Left kidney (tissue), 8 donors: ENCODE data around the gene HPS6. TPM values are rescaled to one million over a fixed set of nuclear protein-coding genes. Genes with fewer than 3 reads are reported as not detected.
"Not testable (repeated sequence)": the region's sequence is repeated elsewhere in the genome, so short reads cannot be mapped to it uniquely, and the experiment has no call there.

Source experiments
- DNase-seq: peaks from one replicate; pipeline ENCODE4 v3.0.0-alpha.2; 2013
- long read RNA-seq, 8 donors: transcript quantifications; one replicate each; lab custom pipeline, GENCODE V29; 2026
- polyA plus RNA-seq: library from polyadenylated mRNA; unstranded; fragments of 120-200 nt; gene quantifications from one replicate; pipeline ENCODE4 v1.2.1, GENCODE V29; 2013; ENCODE audit not compliant: insufficient read length

Gene HPS6
- polyA plus RNA-seq = 9.4 TPM
- long read RNA-seq, donor 1, transcript HPS6-201 (1 exons, 2,649 nt) = major isoform, 17 of 17 reads
- long read RNA-seq, donor 1, partial matches to known transcripts = 0 of 17 reads
- long read RNA-seq, donor 1, other reads (novel, unspliced or antisense) = 0 of 17 reads
- long read RNA-seq, donor 2, transcript HPS6-201 (1 exons, 2,649 nt) = major isoform, 17 of 17 reads
- long read RNA-seq, donor 2, partial matches to known transcripts = 0 of 17 reads
- long read RNA-seq, donor 2, other reads (novel, unspliced or antisense) = 0 of 17 reads
- long read RNA-seq, donor 3, transcript HPS6-201 (1 exons, 2,649 nt) = major isoform, 11 of 11 reads
- long read RNA-seq, donor 3, partial matches to known transcripts = 0 of 11 reads
- long read RNA-seq, donor 3, other reads (novel, unspliced or antisense) = 0 of 11 reads
- long read RNA-seq, donor 4, transcript HPS6-201 (1 exons, 2,649 nt) = major isoform, 5 of 5 reads
- long read RNA-seq, donor 4, partial matches to known transcripts = 0 of 5 reads
- long read RNA-seq, donor 4, other reads (novel, unspliced or antisense) = 0 of 5 reads
- long read RNA-seq, donor 5, transcript HPS6-201 (1 exons, 2,649 nt) = major isoform, 20 of 20 reads
- long read RNA-seq, donor 5, partial matches to known transcripts = 0 of 20 reads
- long read RNA-seq, donor 5, other reads (novel, unspliced or antisense) = 0 of 20 reads
- long read RNA-seq, donor 6, transcript HPS6-201 (1 exons, 2,649 nt) = major isoform, 14 of 14 reads
- long read RNA-seq, donor 6, partial matches to known transcripts = 0 of 14 reads
- long read RNA-seq, donor 6, other reads (novel, unspliced or antisense) = 0 of 14 reads
- long read RNA-seq, donor 7, transcript HPS6-201 (1 exons, 2,649 nt) = major isoform, 20 of 20 reads
- long read RNA-seq, donor 7, partial matches to known transcripts = 0 of 20 reads
- long read RNA-seq, donor 7, other reads (novel, unspliced or antisense) = 0 of 20 reads
- long read RNA-seq, donor 8, transcript HPS6-201 (1 exons, 2,649 nt) = major isoform, 6 of 6 reads
- long read RNA-seq, donor 8, partial matches to known transcripts = 0 of 6 reads
- long read RNA-seq, donor 8, other reads (novel, unspliced or antisense) = 0 of 6 reads

GRCh38 chr10:102064868-102065560 is at the start of gene HPS6:
TSS of gene HPS6 (plus strand) at chr10:102065349. CDS start at chr10:102065475, 126 bp downstream.
- peak; percentile 88 for DNase-seq

DNA sequence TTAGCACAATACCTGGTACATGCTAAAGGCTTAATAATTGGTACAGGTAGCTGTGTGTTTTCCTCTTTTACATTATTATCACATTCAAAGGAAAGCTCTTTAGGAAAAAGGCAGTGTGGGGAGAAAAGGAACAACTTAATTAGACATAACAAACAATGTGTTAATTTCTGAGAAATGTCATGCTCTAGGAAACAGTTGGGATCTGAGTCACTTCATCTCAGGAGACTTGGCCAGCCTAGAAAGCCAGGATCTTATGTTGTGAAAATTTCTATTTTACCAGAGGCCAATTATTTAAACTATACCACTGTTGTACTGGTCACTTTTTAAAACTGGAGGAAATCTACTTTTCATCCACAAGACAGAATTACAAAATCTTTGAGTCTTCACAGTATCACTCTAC is 48.7 kb upstream of the HPS6 start:
- no peak for DNase-seq

- DNase-seq = no peak
These were observed 47.9 kb upstream of the HPS6 start for GRCh38 chr10:102017295-102017694.

DNA sequence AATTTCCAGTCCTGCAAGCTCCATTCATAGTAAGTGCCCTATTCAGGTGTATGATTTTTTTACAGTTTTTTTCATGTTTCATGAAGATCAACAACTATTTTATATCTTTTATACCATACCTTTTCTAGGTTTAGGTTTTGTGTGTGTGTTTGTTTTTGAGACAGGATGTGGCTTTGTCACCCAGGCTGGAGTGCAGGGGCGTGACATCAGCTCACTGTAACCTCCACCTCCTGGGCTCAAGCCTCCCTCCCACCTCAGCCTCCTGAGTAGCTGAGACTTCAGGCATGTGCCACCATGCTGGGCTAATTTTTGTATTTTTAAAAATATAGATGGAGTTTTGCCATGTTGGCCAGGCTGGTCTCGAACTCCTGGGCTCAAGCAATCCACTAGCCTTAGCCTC is 44.2 kb upstream of the HPS6 start:
- DNase-seq = no peak

- no peak for DNase-seq
These were observed 40.4 kb upstream of the HPS6 start for GRCh38 chr10:102024799-102025198.

GRCh38 chr10:102027261-102027660 is 37.9 kb upstream of the HPS6 start:
- no peak for DNase-seq

DNA sequence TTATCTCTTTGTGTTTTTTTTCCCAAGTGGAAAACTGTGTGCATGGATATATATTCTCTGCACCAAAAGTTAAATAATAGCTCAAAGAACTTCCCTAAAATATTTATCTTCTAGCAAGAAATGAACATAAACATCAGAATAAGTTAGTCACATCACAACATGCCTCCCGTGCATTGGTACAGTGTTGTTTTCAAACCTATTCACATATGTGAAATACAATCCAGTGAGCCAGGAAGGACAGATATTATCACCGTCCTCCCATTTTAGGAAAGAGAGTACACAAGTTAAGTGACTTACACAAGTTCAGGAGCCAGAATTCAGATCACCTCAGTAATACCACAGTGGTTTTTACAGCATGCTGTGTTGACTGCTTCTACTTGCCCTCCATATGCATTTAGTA is 31.4 kb upstream of the HPS6 start:
- DNase-seq = no peak

GRCh38 chr10:102035807-102036206 is 29.3 kb upstream of the HPS6 start:
- DNase-seq = not testable (repeated sequence)

DNA sequence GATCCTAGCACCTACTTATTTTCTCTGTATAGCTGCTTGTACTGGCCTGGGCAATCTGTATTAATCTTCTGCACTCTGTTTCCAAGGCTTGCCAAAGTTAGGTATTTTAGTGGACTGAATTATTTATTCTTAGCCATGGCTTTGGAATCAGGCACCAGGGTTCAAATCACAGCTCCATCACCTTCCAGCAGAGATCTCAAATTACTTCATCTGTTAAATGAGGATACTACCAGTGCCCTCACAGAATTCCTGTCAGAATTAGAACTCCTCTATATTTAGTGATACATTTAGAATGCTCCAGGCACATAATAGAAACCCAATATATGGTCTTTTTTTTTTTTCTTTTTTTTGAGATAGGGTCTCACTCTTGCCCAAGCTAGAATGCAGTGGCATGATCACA is 26.7 kb upstream of the HPS6 start:
- DNase-seq = no peak

DNA sequence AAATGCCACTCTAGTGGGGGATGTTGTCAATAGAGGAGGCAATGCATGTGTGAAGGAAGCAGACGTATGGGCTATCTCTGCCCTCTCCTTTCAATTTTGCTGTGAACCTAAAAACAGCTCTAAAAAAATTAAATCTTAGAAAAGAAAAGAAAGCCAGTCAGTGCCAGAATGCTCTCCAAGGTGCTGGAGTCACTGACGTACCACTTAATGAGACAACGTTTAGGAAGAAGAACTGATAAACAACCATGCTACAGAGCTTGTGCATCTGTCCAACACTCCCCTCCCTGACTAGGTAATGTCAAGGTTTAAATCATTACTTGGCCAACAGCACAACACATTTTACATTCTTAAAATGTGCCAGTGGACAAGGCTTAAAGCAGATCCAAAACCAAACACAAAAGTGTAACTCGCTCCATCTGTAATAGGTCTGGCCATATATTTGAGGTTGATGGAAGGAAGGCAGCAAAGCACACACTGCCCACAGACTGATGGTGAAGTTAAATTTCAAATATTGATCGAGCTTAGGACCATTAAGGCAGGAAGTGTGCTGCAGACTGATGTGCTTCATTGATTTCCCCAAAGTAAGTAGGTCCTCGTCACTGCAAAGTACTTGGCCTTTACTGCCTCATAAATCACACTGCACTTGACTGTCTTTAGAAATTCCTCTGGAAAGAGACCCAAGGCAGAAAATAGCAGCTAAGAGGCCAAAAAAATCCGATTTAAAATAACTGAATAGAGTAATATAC is 24.7 kb upstream of the HPS6 start:
- DNase-seq = peak; percentile 30

GRCh38 chr10:102045292-102045691 is 19.9 kb upstream of the HPS6 start:
- DNase-seq = no peak

- DNase-seq = no peak
These were observed 19.1 kb upstream of the HPS6 start for GRCh38 chr10:102046095-102046494.

DNA sequence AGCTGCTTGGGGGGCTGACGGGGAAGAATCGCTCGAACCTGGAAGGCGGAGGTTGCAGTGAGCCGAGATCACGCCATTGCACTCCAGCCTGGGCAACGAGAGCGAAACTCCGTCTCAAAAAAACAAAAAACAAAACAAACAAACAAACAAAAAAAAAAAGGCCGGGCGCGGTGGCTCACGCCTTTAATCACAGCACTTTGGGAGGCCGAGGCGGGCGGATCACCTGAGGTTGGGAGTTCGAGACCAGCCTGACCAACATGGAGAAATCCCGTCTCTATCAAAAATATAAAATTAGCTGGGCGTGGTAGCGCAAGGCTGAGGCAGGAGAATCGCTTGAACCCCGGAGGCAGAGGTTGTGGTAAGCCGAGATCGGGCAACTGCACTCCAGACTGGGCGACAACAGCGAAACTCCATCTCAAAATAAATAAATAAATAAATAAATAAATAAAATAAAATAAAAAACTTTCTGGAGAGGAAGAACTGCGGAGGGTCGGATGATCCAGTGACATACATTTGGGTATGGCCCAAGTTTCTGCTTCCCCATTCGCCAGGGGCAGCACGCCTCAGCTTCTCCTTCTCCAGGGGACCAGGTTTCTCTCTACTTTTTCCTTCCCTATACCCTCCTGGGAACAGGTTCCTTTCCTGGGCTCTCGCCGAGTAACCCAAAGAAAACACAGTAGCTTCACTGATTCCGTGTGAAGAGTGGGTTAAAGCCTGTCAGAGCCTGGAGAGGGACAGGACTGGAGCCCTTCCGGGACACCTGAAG is 10.1 kb upstream of the HPS6 start:
- peak; percentile 24 for DNase-seq

GRCh38 chr10:102055647-102056419 is 9.3 kb upstream of the HPS6 start, which contains the start of gene ARMH3:
TSS of gene ARMH3 (minus strand) at chr10:102056173. CDS start at chr10:102040114, 16,059 bp downstream.
- peak; percentile 96 for DNase-seq

DNA sequence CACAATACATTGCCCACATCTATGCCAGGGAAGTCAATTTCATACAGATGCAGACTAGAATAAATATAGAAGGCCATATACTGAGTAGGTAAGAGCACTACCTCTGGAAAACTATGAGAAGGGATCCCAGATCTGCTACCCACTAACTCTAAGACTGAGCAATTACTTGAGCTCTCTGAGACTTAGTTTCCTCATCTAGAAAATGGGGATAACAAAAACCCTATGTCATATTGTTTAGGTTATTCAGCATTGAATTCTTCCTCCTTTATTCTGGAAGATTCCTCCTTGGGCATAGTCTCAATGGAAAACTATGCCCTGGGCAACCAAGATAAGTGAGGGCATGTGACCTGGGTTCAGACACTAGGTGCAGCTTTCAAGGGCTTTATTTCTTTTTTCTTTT is 5.2 kb upstream of the HPS6 start:
- no peak for DNase-seq

DNA sequence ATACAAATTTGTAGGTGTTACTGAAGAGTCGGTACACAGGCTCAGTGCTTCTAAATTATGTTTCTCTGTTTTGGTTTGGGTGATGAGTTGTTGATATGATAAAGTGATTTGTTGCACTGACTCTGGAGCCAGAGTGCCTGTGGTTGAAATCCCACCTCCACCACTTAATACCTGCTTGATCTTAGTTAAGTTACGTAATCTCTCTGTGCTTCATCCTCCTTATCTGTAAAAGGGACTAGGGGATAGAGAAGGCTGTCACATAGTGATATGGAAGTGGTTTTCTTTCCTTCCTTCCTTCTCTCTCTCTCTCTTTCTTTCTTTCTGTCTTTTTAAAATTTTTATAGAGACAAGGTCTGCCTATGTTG is 664 bp upstream of the HPS6 start:
- DNase-seq = no peak

DNA sequence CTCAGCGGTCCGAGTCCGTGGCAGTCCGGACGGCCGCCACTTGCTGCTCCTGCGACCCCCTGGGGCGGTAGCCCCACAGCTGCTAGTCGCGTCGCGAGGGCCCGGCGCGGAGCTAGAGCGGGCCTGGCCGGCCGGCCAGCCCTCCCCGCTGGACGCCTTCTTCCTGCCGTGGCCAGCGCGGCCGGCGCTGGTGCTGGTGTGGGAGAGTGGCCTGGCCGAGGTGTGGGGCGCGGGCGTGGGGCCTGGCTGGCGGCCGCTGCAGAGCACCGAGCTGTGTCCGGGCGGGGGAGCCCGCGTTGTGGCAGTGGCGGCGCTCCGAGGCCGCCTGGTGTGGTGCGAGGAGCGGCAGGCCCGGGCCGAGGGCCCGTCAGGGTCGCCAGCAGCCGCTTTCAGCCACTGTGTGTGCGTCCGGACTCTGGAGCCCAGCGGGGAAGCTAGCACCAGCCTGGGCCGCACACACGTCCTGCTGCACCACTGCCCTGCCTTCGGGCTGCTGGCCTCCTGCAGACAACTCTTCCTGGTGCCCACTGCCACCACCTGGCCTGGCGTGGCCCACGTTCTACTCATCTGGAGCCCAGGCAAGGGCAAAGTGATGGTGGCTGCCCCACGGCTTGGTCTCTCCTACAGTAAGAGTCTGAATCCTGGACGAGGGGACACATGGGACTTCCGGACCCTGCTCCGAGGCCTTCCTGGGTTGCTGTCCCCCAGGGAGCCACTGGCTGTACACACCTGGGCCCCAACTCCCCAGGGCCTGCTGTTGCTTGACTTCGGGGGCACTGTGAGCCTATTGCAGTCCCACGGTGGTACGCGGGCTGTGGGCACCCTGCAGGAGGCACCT is 631 bp downstream of the HPS6 start:
- peak; percentile 18 for DNase-seq

DNA sequence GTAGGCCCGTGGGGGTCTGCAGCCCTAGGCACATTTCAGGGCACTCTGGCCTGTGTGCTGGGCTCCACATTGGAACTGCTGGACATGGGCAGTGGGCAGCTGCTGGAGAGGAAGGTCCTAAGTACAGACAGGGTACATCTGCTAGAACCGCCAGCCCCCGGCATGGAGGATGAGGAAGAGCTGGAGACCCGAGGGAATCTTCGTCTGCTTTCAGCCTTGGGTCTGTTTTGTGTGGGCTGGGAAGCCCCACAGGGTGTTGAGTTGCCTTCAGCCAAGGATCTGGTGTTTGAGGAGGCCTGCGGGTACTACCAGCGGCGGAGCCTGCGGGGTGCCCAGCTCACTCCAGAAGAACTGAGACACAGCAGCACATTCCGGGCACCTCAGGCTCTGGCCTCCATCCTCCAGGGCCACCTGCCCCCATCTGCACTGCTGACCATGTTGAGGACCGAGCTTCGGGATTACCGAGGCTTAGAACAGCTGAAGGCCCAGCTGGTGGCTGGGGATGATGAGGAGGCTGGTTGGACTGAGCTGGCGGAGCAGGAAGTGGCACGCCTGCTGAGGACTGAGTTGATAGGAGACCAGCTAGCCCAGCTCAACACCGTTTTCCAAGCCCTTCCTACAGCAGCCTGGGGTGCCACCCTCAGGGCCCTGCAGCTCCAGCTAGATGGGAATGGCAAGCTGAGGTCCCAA is 1.4 kb downstream of the HPS6 start:
- no peak for DNase-seq
